Large intestine (tissue), 3 donors: ENCODE measurements around the gene B4GAT1. TPM values are rescaled to one million over a fixed set of nuclear protein-coding genes. Genes with fewer than 3 reads are reported as not detected.
"Not testable (repeated sequence)": the region's sequence is repeated elsewhere in the genome, so short reads cannot be mapped to it uniquely, and the experiment has no call there.

Source experiments
- DNase-seq, 2 donors: peaks; one replicate each; pipeline versions ENCODE4 v3.0.0 to v3.0.0-alpha.2; 2013
- H3K27ac ChIP-seq: one replicate; pipeline ENCODE4 v1.5.1; 2013; ENCODE audit warnings: low read length
- H3K27me3 ChIP-seq: 2 replicates; pipeline ENCODE4 v1.6.1; 2013; ENCODE audit warnings: low read length; ENCODE audit not compliant: control insufficient read depth, insufficient read depth
- H3K36me3 ChIP-seq: 2 replicates; pipeline ENCODE4 v1.6.1; 2013; ENCODE audit warnings: low read length; ENCODE audit not compliant: control insufficient read depth, insufficient read depth
- H3K4me1 ChIP-seq: one replicate; pipeline ENCODE4 v1.6.1; 2013; ENCODE audit warnings: low read length; ENCODE audit not compliant: control insufficient read depth, insufficient read depth
- H3K4me3 ChIP-seq: one replicate; pipeline ENCODE4 v1.5.1; 2013; ENCODE audit warnings: low read length
- H3K9me3 ChIP-seq: one replicate; pipeline ENCODE4 v1.6.1; 2013; ENCODE audit warnings: mild to moderate bottlenecking, low read depth, low read length, moderate library complexity; ENCODE audit not compliant: control insufficient read depth
- WGBS: methylation state at CpG from one replicate; pipeline ENCODE4 v1.1.5; 2013; ENCODE audit warnings: low lambda C conversion rate; ENCODE audit not compliant: insufficient coverage; 5-methylcytosine and 5-hydroxymethylcytosine counted together
- polyA plus RNA-seq: library from polyadenylated mRNA; unstranded; fragments of 120-200 nt; gene quantifications from one replicate; pipeline ENCODE4 v1.2.1, GENCODE V29; 2013

B4GAT1 gene
- polyA plus RNA-seq, 1 donor: 31.0 TPM

- DNase-seq: no peak
- Histone ChIP-seq H3K27ac (no peak overlapping the region), H3K4me3 (no peak overlapping the region), H3K9me3 (peaks cover 5% of the 10 kb centered on the region), H3K36me3 (no peaks in the 10 kb centered on the region), H3K4me1 (peaks cover 26% of the 10 kb centered on the region), H3K27me3 (no peaks in the 10 kb centered on the region)
- no CpG with 5 or more reads among the region's 4 CpGs for WGBS
Measured at GRCh38 chr11:66321606-66322005, 25.8 kb downstream of the B4GAT1 start.

GRCh38 chr11:66320748-66321147 lies 26.7 kb downstream of the B4GAT1 start:
- DNase-seq, H3K4me3 ChIP-seq, H3K36me3 ChIP-seq, H3K27ac ChIP-seq, H3K9me3 ChIP-seq, H3K27me3 ChIP-seq: not testable (repeated sequence)
- no CpG with 5 or more reads among the region's 6 CpGs for WGBS
- H3K4me1 ChIP-seq: peaks cover 23% of the 10 kb centered on the region

GRCh38 chr11:66320289-66320688 lies 27.1 kb downstream of the B4GAT1 start:
- WGBS: no CpG with 5 or more reads among the region's 2 CpGs
- peaks cover 23% of the 10 kb centered on the region for H3K4me1 ChIP-seq
- DNase-seq, H3K27ac ChIP-seq, H3K36me3 ChIP-seq, H3K9me3 ChIP-seq, H3K4me3 ChIP-seq, H3K27me3 ChIP-seq: not testable (repeated sequence)

- Histone ChIP-seq H3K4me3 (no peak overlapping the region), H3K4me1 (peaks cover 27% of the 10 kb centered on the region), H3K36me3 (no peaks in the 10 kb centered on the region), H3K27ac (peak overlapping the region; percentile 79), H3K9me3 (peaks cover 5% of the 10 kb centered on the region), H3K27me3 (no peaks in the 10 kb centered on the region)
- no peak for DNase-seq
- no CpG with 5 or more reads among the region's 3 CpGs for WGBS
Measured at GRCh38 chr11:66318600-66318970, 28.8 kb downstream of the B4GAT1 start.

GRCh38 chr11:66317723-66318599 lies 29.5 kb downstream of the B4GAT1 start:
- peak; percentile 66 to 71 for DNase-seq
- H3K4me3 ChIP-seq: no peak overlapping the region
- peaks cover 33% of the 10 kb centered on the region for H3K4me1 ChIP-seq
- WGBS: no CpG with 5 or more reads among the region's 16 CpGs
- peaks cover 5% of the 10 kb centered on the region for H3K9me3 ChIP-seq
- peak overlapping the region; percentile 79 for H3K27ac ChIP-seq
- no peaks in the 10 kb centered on the region for H3K36me3 ChIP-seq
- no peaks in the 10 kb centered on the region for H3K27me3 ChIP-seq

- 68% methylated on average over 4 of the region's 14 CpGs for whole genome bisulfite sequencing
- Histone ChIP-seq H3K4me3 (peak overlapping the region; percentile 15), H3K27ac (peak overlapping the region; percentile 79), H3K4me1 (peaks cover 34% of the 10 kb centered on the region), H3K27me3 (no peaks in the 10 kb centered on the region), H3K9me3 (peaks cover 5% of the 10 kb centered on the region), H3K36me3 (no peaks in the 10 kb centered on the region)
- peak in 1 of 2 donors; percentile 29 for DNase-seq
Measured at GRCh38 chr11:66317322-66317722, 30.1 kb downstream of the B4GAT1 start.

- Histone ChIP-seq H3K36me3 (no peaks in the 10 kb centered on the region), H3K27ac (peak within 1 kb of the TSS; percentile 79), H3K4me1 (peaks cover 34% of the 10 kb centered on the region), H3K9me3 (peaks cover 5% of the 10 kb centered on the region), H3K27me3 (no peaks in the 10 kb centered on the region), H3K4me3 (peak within 1 kb of the TSS; percentile 59)
- peak in 1 of 2 donors; percentile 63 for DNase-seq
- no CpG with 5 or more reads among the region's 29 CpGs for WGBS
Measured at GRCh38 chr11:66316849-66317251, 30.6 kb downstream of the B4GAT1 start, which contains the start of gene CD248. TSS of gene CD248 (minus strand) at chr11:66317044. CDS start at chr11:66317027, 17 bp downstream.

GRCh38 chr11:66315921-66316811 lies 31.3 kb downstream of the B4GAT1 start:
- Histone ChIP-seq H3K36me3 (no peaks in the 10 kb centered on the region), H3K27me3 (no peaks in the 10 kb centered on the region), H3K9me3 (peaks cover 5% of the 10 kb centered on the region), H3K27ac (peak overlapping the region; percentile 49), H3K4me3 (peak overlapping the region; percentile 59), H3K4me1 (peaks cover 34% of the 10 kb centered on the region)
- no peak for DNase-seq
- WGBS: no CpG with 5 or more reads among the region's 52 CpGs

GRCh38 chr11:66315498-66315885 lies 31.9 kb downstream of the B4GAT1 start:
- no peak for DNase-seq
- Histone ChIP-seq H3K4me3 (peak overlapping the region; percentile 59), H3K27me3 (no peaks in the 10 kb centered on the region), H3K4me1 (peaks cover 34% of the 10 kb centered on the region), H3K36me3 (no peaks in the 10 kb centered on the region), H3K27ac (peak overlapping the region; percentile 49), H3K9me3 (peaks cover 5% of the 10 kb centered on the region)
- no CpG with 5 or more reads among the region's 14 CpGs for WGBS
